ENCODE data around the gene ZNF827.

The ZNF827 gene

GRCh38 chr4:145929415-145930178 is 9.0 kb downstream of the ZNF827 start:
- peaks cover 25% of the 10 kb centered on the region for H3K9me3 Mint-ChIP-seq
- no peak for TF ChIP-seq CTCF (IDR thresholded peaks at IDR 0.05)
- H3K4me1 Mint-ChIP-seq: peaks cover 45% of the 10 kb centered on the region
- H3K27me3 Mint-ChIP-seq (ENCODE audit: low read depth, poor library complexity): peaks cover 4% of the 10 kb centered on the region
- no peak overlapping the region for H3K4me3 Mint-ChIP-seq
- no peak for DNase-seq
- peak overlapping the region; percentile 8 for H3K27ac Mint-ChIP-seq
- H3K36me3 Mint-ChIP-seq (ENCODE audit: low read depth): peaks cover 57% of the 10 kb centered on the region

- Mint-ChIP-seq H3K4me1 (peaks cover 36% of the 10 kb centered on the region), H3K36me3 (ENCODE audit: low read depth) (peaks cover 63% of the 10 kb centered on the region), H3K9me3 (peaks cover 32% of the 10 kb centered on the region), H3K27ac (no peak overlapping the region), H3K27me3 (ENCODE audit: low read depth, poor library complexity) (peaks cover 4% of the 10 kb centered on the region), H3K4me3 (no peak overlapping the region)
- TF ChIP-seq CTCF (IDR thresholded peaks at IDR 0.05): no peak
- no peak for DNase-seq
Measured at GRCh38 chr4:145928748-145929147, 9.9 kb downstream of the ZNF827 start.

DNA sequence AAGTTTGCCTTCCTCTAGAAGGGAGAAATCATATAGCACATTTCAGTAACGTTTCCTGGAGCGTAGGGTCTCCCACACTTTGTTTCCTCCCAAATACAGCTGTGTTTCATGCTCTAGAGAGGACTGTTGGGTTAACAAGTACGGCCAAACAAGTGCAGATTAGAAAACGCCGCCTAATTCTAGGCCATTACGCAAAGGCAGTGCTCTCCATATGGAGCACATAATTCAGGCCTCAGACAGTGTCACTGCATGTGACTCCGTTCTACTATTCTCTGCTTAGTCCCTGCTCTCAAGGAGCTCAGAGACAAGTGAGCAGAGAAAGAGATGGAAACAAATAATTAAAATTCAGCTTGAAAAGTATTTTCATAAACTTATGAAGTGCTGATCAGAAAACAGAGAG is 11.6 kb downstream of the ZNF827 start:
- TF ChIP-seq CTCF (IDR thresholded peaks at IDR 0.05): no peak
- Mint-ChIP-seq H3K9me3 (peaks cover 33% of the 10 kb centered on the region), H3K27me3 (ENCODE audit: low read depth, poor library complexity) (peaks cover 4% of the 10 kb centered on the region), H3K4me1 (peaks cover 24% of the 10 kb centered on the region), H3K4me3 (no peak overlapping the region), H3K27ac (no peak overlapping the region), H3K36me3 (ENCODE audit: low read depth) (peaks cover 62% of the 10 kb centered on the region)
- no peak for DNase-seq

- no peak for TF ChIP-seq CTCF (IDR thresholded peaks at IDR 0.05)
- H3K9me3 Mint-ChIP-seq: peaks cover 41% of the 10 kb centered on the region
- H3K27ac Mint-ChIP-seq: no peak overlapping the region
- DNase-seq: no peak
- no peaks in the 10 kb centered on the region for H3K27me3 Mint-ChIP-seq (ENCODE audit: low read depth, poor library complexity)
- peaks cover 10% of the 10 kb centered on the region for H3K4me1 Mint-ChIP-seq
- peaks cover 72% of the 10 kb centered on the region for H3K36me3 Mint-ChIP-seq (ENCODE audit: low read depth)
- H3K4me3 Mint-ChIP-seq: no peak overlapping the region
Measured at GRCh38 chr4:145921231-145921630, 17.4 kb downstream of the ZNF827 start.

- Mint-ChIP-seq H3K4me1 (peaks cover 10% of the 10 kb centered on the region), H3K27ac (peak overlapping the region; percentile 40), H3K4me3 (no peak overlapping the region), H3K9me3 (peaks cover 35% of the 10 kb centered on the region), H3K36me3 (ENCODE audit: low read depth) (peaks cover 72% of the 10 kb centered on the region), H3K27me3 (ENCODE audit: low read depth, poor library complexity) (no peaks in the 10 kb centered on the region)
- TF ChIP-seq CTCF (IDR thresholded peaks at IDR 0.05): no peak
- DNase-seq: no peak
Measured at GRCh38 chr4:145920205-145920604, 18.4 kb downstream of the ZNF827 start.

- Mint-ChIP-seq H3K4me1 (peaks cover 31% of the 10 kb centered on the region), H3K27me3 (ENCODE audit: low read depth, poor library complexity) (no peaks in the 10 kb centered on the region), H3K27ac (no peak overlapping the region), H3K9me3 (peaks cover 16% of the 10 kb centered on the region), H3K4me3 (no peak overlapping the region), H3K36me3 (ENCODE audit: low read depth) (peaks cover 58% of the 10 kb centered on the region)
- DNase-seq: no peak
- no peak for TF ChIP-seq CTCF (IDR thresholded peaks at IDR 0.05)
Measured at GRCh38 chr4:145912376-145912775, 26.2 kb downstream of the ZNF827 start.
